NCI-H2171 treated with DMSO at 0.1 percent for 48 hours (cell line): Measurements from ENCODE around the gene MSLN.

Experiments
- DNase-seq: peaks from one replicate; lab custom pipeline; 2025; lab: John Stamatoyannopoulos, UW

MSLN gene

DNA sequence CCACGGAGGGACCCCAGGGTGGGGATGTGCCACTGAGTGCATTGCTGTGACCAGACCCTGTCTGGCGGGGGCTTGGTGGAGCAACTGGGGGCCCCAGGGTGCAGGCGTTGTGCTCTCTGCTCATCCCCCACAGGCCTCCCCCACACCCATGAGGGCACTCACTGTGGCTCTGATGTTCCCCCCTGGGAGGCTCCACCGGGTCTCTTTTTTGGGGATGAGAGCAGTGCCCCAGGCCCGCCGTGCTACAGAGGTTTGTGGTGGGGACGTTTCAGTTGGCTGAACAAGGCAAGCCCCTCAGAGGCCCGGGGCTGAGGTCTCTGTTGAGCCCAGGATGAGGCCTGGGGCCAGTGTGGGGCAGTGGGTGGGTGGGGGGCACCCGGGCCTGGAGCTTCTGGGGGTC, 36.8 kb upstream of the MSLN start:
- DNase-seq: no peak

- no peak for DNase-seq
Observed at GRCh38 chr16:724188-725040, 36.1 kb upstream of the MSLN start.

DNA sequence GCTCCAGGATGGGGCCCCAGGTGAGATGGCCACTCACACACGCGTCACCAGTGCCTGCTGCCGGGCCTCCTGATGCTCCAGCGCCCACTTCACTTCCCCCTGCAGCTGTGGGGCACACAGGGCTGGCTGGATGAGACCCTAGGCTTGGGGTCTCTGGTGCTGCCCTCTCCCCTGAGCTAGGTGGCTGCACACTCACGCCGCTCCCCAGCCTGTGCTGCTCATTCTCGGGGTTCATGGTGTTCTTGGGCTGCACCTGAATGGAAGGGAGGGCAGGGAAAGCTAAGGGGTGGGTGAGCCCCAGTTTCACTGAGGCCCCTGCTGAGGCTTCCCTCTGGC, 35.5 kb upstream of the MSLN start:
- no peak for DNase-seq

- peak; percentile 50 for DNase-seq
Observed at GRCh38 chr16:725463-726187, 34.9 kb upstream of the MSLN start.

DNA sequence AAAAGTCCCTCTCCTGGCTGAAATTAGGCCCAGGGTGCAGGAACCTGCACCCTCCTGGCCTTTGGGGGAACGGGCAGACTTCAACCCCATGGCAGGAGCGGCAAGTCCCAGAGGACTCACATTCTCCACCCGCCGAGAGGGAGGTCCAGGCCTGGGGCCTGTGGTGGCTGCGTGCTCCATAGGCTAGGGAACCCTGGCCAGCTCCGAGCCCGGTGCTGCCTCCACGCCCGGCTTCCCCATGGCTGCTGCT, 34.4 kb upstream of the MSLN start:
- no peak for DNase-seq

DNA sequence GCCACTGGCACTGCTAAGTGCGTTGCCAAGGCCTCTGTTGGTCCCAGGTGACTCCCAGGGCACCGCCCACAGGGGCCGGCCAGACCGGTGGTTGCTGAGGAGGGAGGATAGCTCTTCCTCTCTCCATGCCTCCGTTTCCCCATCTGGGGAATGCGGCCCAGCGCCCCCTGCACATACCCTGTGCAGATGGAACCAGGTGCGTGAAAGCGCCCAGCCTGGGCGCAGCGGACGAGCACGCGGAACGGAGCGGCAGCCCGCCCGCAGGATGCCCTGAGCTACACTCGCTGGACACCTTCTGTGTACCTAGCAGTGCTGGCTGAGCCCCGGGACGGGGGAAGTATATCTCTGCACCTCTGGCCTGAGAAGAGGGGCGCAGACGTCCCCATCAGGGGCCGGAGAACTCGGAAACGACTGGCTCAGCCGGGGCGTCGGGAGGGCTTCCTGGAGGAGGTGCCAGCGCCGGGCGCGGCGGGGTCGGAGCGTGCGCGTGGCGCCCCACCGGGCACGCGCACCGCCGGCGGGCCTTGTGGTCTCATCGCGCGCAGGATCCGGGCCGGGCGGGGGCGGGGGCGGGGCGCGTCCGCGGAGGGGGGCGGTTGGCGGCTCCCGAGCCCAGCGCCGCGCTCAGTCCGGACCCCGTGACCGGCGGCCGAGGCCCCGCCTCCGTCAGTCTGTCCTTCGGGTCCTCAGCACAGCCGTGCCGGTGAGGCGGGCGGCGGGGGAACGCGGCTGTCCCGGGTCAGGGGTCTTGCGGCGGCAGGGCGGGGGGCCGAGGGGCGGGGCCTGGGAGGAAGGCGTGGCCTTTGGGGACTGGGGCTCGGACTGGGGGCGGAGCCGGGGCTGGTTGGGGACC, 33.9 kb upstream of the MSLN start, which contains the start of the genes CCDC78 and HAGHL:
CCDC78 (minus strand) TSS at position 6 of the 853 bp plus-strand sequence. CDS start 76 bp downstream, outside the sequence.
HAGHL (plus strand) TSS at position 669 of the 853 bp plus-strand sequence. CDS start 404 bp downstream, outside the sequence.
- peak; percentile 44 for DNase-seq

DNA sequence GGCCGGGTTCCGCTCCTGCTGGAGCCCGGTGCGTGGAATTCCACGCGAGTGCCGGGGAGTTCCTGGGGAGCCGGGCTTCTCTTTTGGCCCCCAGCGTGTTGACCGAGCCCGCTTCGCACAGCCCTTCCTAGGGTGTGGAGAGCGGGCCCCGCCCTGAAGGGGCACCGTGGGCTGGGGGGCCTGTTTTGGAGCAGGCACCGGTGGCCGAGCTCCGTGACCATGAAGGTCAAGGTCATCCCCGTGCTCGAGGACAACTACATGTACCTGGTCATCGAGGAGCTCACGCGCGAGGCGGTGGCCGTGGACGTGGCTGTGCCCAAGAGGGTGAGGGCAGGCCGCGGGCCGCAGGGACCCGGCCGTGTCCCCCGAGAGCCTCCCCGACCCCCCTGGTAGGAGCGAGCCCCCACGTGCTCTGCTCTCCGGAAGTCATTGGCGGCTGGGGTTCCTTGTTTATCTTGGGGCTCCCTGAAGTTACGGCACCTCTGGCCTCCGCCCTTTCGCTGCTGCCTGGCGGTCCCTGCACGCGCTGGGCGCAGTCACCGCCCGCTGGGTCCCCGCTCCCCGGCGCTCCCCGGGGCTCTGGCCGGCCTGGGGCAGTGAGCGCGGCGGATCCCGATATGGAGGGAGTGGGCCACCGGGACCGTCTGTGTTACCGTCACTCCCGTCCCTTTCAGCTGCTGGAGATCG, 33.1 kb upstream of the MSLN start:
- peak; percentile 3 for DNase-seq

GRCh38 chr16:728131-728889, 32.2 kb upstream of the MSLN start:
- peak; percentile 55 for DNase-seq

DNA sequence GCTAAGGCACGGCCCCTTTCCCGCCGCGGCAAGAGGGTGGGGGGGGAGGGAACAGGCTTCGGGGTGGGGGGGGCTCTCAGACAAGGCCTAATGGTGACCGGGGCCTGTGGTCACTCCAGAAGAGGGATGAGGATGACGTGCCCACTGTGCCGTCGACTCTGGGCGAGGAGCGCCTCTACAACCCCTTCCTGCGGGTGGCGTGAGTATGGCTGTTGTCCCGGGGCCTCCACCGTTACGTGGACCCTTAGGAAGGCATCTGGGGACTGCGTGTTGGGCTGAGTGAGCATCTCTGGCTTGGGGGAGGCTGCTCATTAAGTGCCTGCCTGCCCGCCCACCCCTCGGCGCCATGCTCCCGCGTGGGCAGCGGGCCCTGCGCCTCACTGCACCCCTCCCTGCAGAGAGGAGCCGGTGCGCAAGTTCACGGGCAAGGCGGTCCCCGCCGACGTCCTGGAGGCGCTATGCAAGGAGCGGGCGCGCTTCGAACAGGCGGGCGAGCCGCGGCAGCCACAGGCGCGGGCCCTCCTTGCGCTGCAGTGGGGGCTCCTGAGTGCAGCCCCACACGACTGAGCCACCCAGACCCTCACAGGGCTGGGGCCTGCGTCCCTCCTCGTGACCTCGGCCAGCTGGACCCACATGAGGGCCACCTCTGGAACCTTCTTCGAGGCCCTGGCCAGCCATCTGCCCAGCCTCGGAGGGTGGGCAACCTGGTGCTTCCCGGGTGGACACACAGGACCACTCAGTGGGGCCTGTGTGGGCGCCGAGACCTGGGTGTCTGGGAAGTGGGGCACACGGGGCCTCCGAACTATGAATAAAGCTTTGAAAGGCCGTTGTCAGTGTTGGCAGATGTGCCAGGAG, 31.4 kb upstream of the MSLN start:
- DNase-seq: no peak

- no peak for DNase-seq
Observed at GRCh38 chr16:729768-730665, 30.5 kb upstream of the MSLN start.

DNA sequence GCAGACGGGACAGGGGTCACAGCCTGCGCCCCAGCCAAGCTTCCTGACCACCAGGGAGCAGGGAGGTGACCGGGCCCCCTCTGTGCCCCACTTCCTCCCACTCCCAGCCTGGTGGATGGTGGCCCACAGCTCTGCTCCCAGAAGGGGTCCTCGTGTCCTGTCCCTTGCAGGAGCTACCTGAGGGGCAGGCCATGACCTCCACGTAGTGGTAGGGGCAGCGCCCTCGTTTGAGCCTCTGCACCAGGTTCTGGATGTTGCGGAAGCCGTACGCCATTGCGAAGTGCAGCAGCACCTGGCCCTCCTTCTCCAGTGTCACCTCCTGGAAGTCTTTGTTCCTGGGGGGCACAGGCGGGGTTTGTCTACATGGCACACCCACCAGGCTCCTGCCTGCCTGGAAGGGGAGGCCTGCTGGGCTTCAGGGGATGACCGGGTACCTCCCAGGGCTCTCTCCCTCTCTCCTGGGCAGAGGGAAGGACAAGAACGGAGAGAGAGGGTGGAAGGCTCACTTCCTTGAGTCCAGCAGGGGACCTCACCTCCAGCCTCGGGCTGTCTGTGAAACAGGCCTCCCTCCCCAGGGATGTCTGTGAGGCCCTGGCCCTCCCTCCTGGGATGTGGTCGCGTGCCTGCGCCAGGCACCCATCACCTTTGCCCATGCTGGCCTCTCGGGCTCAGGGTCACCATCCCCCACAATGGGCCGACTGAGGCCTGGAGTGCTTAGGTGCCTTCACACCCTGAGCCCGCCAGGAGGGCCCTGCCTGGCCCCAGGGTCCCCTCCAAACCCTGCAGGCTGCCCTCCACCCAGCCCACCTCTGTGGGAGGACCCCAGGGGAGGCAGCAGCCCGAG, 29.6 kb upstream of the MSLN start:
- no peak for DNase-seq

GRCh38 chr16:732332-732731, 28.2 kb upstream of the MSLN start:
- no peak for DNase-seq

DNA sequence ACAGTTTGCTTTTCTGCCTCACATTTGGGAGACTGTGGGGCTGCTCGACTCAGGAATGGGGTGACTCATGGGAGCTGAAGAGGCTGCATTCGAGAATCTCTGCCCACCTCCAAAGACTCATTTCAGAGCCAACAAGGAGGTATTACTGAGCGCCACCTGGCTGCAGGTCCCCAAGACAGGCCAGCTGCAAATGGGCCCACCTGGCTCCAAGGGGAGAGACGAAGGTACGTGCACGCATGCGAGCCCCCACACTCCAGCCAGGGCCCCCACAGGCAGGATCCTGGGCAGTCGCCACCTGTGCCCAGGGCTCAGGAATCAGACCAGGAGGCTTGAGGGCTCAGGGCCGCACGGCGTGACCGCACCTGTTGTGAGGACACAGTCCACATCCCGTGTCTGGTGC, 27.6 kb upstream of the MSLN start:
- DNase-seq: no peak

- no peak for DNase-seq
Observed at GRCh38 chr16:733382-734207, 26.9 kb upstream of the MSLN start.

- DNase-seq: no peak
Observed at GRCh38 chr16:734208-734980, 26.1 kb upstream of the MSLN start.

- DNase-seq: no peak
Observed at GRCh38 chr16:734981-735881, 25.3 kb upstream of the MSLN start.
